Esophagus squamous epithelium (tissue), 4 donors: Measurements from ENCODE around the gene CCDC134.

Source experiments
- POLR2A ChIP-seq, 4 donors: fragments of 450-650 bp; IDR thresholded peaks; one replicate each; pipeline ENCODE4 v1.6.1; 2017; ENCODE audit warnings: antibody characterized with exemption in 4 of 4, mild to moderate bottlenecking in 4 of 4, moderate library complexity in 3 of 4
- TF ChIP-seq, protein P1 (sequence below), 6 experiments: fragments of 450-650 bp in 4 of 6; fragments of 200-600 bp in 2 of 6; sonication (generic) in 2 of 6; IDR thresholded peaks; one replicate each; pipeline ENCODE4 v1.5.1; 2016 to 2019; ENCODE audit warnings: antibody characterized with exemption in 6 of 6, mild to moderate bottlenecking in 4 of 6, moderate library complexity in 4 of 6

DNA sequence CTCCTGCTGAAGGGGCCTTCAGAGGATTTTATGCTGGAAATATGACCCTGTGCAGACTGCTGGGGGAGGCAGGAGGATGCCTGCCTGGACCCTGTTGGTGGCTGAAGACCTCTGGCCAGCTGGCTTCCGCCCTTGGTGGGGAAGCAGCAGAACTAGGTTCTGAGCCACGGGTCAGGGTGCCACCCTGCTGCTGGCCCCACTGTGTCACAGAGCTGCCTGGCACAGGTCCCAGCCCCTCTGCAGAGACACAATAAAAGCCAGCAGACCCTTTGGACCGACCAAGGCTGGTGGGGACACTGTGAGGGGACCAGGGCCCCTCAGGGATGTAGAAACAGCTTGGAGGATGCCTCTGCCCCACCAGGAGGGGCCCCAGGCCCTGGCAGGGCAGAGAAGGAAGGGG is 25.5 kb downstream of the CCDC134 start:
- TF ChIP-seq, protein P1, sequence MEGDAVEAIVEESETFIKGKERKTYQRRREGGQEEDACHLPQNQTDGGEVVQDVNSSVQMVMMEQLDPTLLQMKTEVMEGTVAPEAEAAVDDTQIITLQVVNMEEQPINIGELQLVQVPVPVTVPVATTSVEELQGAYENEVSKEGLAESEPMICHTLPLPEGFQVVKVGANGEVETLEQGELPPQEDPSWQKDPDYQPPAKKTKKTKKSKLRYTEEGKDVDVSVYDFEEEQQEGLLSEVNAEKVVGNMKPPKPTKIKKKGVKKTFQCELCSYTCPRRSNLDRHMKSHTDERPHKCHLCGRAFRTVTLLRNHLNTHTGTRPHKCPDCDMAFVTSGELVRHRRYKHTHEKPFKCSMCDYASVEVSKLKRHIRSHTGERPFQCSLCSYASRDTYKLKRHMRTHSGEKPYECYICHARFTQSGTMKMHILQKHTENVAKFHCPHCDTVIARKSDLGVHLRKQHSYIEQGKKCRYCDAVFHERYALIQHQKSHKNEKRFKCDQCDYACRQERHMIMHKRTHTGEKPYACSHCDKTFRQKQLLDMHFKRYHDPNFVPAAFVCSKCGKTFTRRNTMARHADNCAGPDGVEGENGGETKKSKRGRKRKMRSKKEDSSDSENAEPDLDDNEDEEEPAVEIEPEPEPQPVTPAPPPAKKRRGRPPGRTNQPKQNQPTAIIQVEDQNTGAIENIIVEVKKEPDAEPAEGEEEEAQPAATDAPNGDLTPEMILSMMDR (IDR thresholded peaks at IDR 0.05), result no peak
- TF ChIP-seq POLR2A (IDR thresholded peaks at IDR 0.05), result no peak
